Prostate gland (tissue), 2 donors: ENCODE results near the gene KIF16B. TPM values are rescaled to one million over a fixed set of nuclear protein-coding genes. Genes with fewer than 3 reads are reported as not detected.
"Not testable (repeated sequence)": the region's sequence is repeated elsewhere in the genome, so short reads cannot be mapped to it uniquely, and the experiment has no call there.

Experiments used
- DNase-seq: peaks from one replicate; pipeline ENCODE4 v3.0.0-alpha.2; 2019; ENCODE audit warnings: low spot score
- H3K27ac ChIP-seq, 2 donors: fragments of 200-600 bp; sonication (generic); 2 replicates each; pipeline ENCODE4 v1.5.1; 2017 to 2019
- H3K27me3 ChIP-seq: fragments of 200-600 bp; sonication (generic); replicated peaks from 2 replicates; pipeline ENCODE4 v1.5.1; 2019; ENCODE audit not compliant: insufficient read depth
- H3K36me3 ChIP-seq, 2 donors: fragments of 200-600 bp; sonication (generic); 1 replicate in 1 of 2; 2 replicates in 1 of 2; pipeline versions ENCODE4 v1.5.1 to v1.8.1; 2017 to 2019
- H3K4me1 ChIP-seq: fragments of 200-600 bp; sonication (generic); replicated peaks from 2 replicates; pipeline ENCODE4 v1.5.1; 2019
- H3K4me3 ChIP-seq, 2 donors: fragments of 200-600 bp; sonication (generic); 2 replicates each; pipeline ENCODE4 v1.5.1; 2017 to 2019
- H3K9me3 ChIP-seq: fragments of 200-600 bp; sonication (generic); 2 replicates; pipeline ENCODE4 v1.5.1; 2017
- POLR2A ChIP-seq: fragments of 450-650 bp; IDR thresholded peaks from one replicate; pipeline ENCODE4 v1.6.1; 2016; ENCODE audit warnings: antibody characterized with exemption, mild to moderate bottlenecking
- POLR2AphosphoS5 ChIP-seq: sonication (generic); formaldehyde crosslinking; IDR thresholded peaks from one replicate; pipeline ENCODE4 v1.6.1; 2017; ENCODE audit warnings: antibody characterized with exemption
- WGBS: methylation state at CpG from one replicate; pipeline ENCODE4 v1.1.5; 2018; 5-methylcytosine and 5-hydroxymethylcytosine counted together
- intact Hi-C: fragments of 100-400 bp; cut with DNase I; formaldehyde crosslinking; loops from one replicate; pipeline ENCODE4 v1.14.2; 2022
- total RNA-seq, 2 donors: library from RNA; depleted of rRNA; stranded (reverse); fragments of >200 nt; gene quantifications; one replicate each; pipeline ENCODE4 v1.1.0, GENCODE V29; 2016
- TF ChIP-seq, protein P1 (sequence below), 4 experiments: fragments of 200-600 bp in 2 of 4; fragments of 450-650 bp in 2 of 4; sonication (generic) in 2 of 4; IDR thresholded peaks; 1 replicate in 3 of 4; 2 replicates in 1 of 4; pipeline ENCODE4 v1.5.1; 2016 to 2019; ENCODE audit warnings: antibody characterized with exemption in 4 of 4, mild to moderate bottlenecking in 2 of 4, moderate library complexity in 2 of 4

Gene KIF16B
- total RNA-seq, 2 donors from 2014 or later = 11.5 to 24.4 TPM

DNA sequence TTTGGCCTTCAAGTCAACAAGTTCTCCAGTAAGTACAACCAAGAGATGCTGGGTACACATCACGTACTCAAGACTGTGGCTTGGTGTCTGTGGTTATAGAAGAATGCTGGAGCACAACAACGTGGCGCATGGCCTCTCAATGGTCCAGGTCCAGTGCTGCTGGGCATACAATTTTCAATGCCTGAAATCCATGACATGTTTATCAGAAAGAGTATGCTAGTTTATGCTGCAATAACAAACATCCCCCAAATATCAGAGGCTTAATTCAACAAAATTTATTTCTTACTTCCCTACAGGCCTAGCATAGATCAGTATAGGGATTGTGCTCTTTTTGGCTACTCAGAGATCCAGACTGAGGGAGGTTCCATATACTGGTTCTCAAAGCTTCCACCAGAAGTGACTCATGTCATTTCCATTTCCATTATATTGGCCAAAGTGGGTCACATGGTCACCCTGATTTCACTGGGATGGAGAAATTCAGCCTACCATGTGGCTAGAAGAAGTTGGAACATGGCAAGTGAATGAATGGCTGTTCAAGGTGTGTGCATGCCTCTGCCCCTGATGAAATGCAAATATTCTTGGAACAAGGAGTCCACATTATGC is 33.3 kb upstream of the KIF16B start:
- Histone ChIP-seq H3K36me3 (no peaks in the 10 kb centered on the region), H3K4me3 (no peak overlapping the region), H3K9me3 (no peaks in the 10 kb centered on the region), H3K27ac (no peak overlapping the region), H3K4me1 (peaks cover 6% of the 10 kb centered on the region), H3K27me3 (no peaks in the 10 kb centered on the region)
- intact Hi-C loops = no loop called here
- 98% methylated on average over 3 of the region's 3 CpGs for WGBS
- TF ChIP-seq, protein P1, sequence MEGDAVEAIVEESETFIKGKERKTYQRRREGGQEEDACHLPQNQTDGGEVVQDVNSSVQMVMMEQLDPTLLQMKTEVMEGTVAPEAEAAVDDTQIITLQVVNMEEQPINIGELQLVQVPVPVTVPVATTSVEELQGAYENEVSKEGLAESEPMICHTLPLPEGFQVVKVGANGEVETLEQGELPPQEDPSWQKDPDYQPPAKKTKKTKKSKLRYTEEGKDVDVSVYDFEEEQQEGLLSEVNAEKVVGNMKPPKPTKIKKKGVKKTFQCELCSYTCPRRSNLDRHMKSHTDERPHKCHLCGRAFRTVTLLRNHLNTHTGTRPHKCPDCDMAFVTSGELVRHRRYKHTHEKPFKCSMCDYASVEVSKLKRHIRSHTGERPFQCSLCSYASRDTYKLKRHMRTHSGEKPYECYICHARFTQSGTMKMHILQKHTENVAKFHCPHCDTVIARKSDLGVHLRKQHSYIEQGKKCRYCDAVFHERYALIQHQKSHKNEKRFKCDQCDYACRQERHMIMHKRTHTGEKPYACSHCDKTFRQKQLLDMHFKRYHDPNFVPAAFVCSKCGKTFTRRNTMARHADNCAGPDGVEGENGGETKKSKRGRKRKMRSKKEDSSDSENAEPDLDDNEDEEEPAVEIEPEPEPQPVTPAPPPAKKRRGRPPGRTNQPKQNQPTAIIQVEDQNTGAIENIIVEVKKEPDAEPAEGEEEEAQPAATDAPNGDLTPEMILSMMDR (IDR thresholded peaks at IDR 0.05) = no peak
- no peak for TF ChIP-seq POLR2A
- TF ChIP-seq POLR2AphosphoS5 = no peak
- no peak for DNase-seq

DNA sequence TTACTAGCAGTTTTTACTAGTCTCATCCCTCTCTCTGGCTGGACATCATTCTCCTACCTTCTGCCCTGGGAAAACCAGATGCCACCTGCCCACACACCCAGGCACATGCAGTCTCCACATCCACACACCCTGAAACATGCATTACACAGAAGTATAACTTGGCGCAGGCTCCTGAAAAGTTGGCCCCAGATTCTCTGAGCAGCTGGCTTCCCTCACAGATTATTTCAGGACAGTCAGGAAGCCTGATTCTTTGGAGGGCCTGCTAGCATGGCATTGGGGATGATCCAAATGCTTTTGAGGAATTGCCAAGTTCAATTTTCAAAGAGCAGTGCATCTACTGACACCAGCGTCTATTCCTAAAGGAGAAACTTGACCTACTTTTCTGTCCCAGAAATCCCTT is 27.8 kb upstream of the KIF16B start:
- WGBS = 49% methylated on average over 2 of the region's 2 CpGs
- intact Hi-C loops = no loop called here
- no peaks in the 10 kb centered on the region for H3K4me1 ChIP-seq
- H3K27me3 ChIP-seq = no peaks in the 10 kb centered on the region
- TF ChIP-seq, protein P1 (IDR thresholded peaks at IDR 0.05) = no peak
- no peak for TF ChIP-seq POLR2A
- TF ChIP-seq POLR2AphosphoS5 = no peak
- H3K36me3 ChIP-seq = no peaks in the 10 kb centered on the region
- no peaks in the 10 kb centered on the region for H3K9me3 ChIP-seq
- no peak overlapping the region for H3K27ac ChIP-seq
- no peak overlapping the region for H3K4me3 ChIP-seq
- no peak for DNase-seq

DNA sequence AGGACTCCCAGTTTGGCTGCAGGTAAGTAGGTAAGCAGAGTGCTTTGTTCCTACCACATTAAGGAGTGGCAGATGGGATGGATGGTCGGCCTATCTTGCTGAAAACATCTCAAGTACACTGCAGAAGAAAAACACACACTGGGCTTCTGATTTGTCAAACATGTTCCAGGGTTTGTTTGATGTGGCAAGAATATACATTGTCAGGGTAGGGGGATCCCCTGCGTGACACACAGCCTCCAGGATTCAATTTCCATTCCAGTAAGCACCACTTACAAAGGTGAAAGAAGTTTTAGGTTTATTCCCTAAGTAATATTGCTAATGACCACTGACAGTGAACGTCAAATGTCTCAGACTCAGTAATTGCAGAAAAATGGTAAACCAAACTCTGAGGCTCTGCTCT is 26.0 kb upstream of the KIF16B start:
- H3K4me3 ChIP-seq = no peak overlapping the region
- TF ChIP-seq, protein P1 (IDR thresholded peaks at IDR 0.05) = no peak
- no peak for TF ChIP-seq POLR2A
- intact Hi-C loops = no loop called here
- 71% methylated on average over 3 of the region's 3 CpGs for WGBS
- H3K9me3 ChIP-seq = no peaks in the 10 kb centered on the region
- no peak overlapping the region for H3K27ac ChIP-seq
- H3K4me1 ChIP-seq = no peaks in the 10 kb centered on the region
- no peaks in the 10 kb centered on the region for H3K36me3 ChIP-seq
- H3K27me3 ChIP-seq = no peaks in the 10 kb centered on the region
- no peak for DNase-seq

DNA sequence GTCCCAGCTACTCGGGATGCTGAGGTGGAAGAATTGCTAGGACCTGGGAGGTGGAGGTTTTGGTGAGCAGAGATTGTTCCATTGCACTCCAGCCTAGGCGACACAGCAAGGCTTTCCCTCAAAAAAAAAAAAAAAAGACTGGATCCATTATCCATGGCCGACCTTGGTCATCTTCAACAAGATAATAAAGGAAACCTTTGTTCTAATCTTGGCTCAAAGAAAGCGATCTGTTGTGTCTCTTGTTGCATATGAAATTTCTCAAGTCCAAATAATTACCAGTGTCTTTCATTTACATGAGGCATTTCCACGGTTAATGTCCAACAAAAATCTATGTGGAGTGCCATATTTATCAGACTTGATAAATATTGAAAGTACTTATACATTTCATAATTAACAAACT is 23.7 kb upstream of the KIF16B start:
- intact Hi-C loops = no loop called here
- 89% methylated on average over 5 of the region's 5 CpGs for WGBS
- Histone ChIP-seq H3K36me3 (no peaks in the 10 kb centered on the region), H3K4me3 (no peak overlapping the region), H3K27me3 (no peaks in the 10 kb centered on the region), H3K4me1 (no peaks in the 10 kb centered on the region), H3K27ac (no peak overlapping the region), H3K9me3 (no peaks in the 10 kb centered on the region)
- DNase-seq = no peak
- no peak for TF ChIP-seq POLR2AphosphoS5
- TF ChIP-seq, protein P1 (IDR thresholded peaks at IDR 0.05) = no peak
- TF ChIP-seq POLR2A = no peak

DNA sequence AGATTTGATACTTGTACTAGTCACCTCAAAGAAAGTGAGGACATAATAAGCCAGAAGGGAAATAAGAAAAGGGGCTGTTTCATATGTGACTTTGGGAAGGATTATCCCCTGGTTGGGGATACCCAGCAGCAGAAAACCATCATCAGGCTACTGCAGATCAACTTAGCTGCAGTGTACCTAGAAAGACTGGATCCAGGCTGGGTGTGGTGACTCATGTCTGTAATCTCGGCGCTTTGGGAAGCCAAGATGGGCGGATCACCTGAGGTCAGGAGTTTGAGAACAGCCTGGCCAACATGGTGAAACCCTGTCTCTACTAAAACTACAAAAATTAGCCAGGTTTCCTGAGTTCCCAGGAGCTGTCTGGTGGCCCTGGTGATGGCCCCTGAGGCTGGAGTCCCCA is 23.2 kb upstream of the KIF16B start:
- 75% methylated on average over 3 of the region's 3 CpGs for WGBS
- H3K27ac ChIP-seq, intact Hi-C loops, H3K27me3 ChIP-seq, H3K4me3 ChIP-seq, DNase-seq, H3K36me3 ChIP-seq, H3K9me3 ChIP-seq, H3K4me1 ChIP-seq: not testable (repeated sequence)
